Loucy (cell line): ENCODE results near the gene RPS6KA5.

Experiments
- H2AFZ ChIP-seq: fragments of 200-600 bp; sonication (generic); 2 replicates; pipeline ENCODE4 v1.6.0; 2016; ENCODE audit warnings: antibody characterized with exemption, mild to moderate bottlenecking, low read length, moderate library complexity
- H3F3A ChIP-seq: fragments of 200-600 bp; 2 replicates; pipeline ENCODE4 v1.6.0; 2016; ENCODE audit warnings: antibody characterized with exemption, low read depth, mild to moderate bottlenecking
- H3K27me3 ChIP-seq: fragments of 200-600 bp; sonication (generic); 2 replicates; pipeline ENCODE4 v1.6.1; 2014; ENCODE audit warnings: low read length, mild to moderate bottlenecking; ENCODE audit not compliant: insufficient read depth, poor library complexity, severe bottlenecking
- H3K36me3 ChIP-seq: fragments of 200-600 bp; sonication (generic); 2 replicates; pipeline ENCODE4 v1.6.1; 2016; ENCODE audit warnings: low read length; ENCODE audit not compliant: insufficient read depth
- H3K4me1 ChIP-seq: fragments of 200-600 bp; sonication (generic); 2 replicates; pipeline ENCODE4 v1.5.1; 2014; ENCODE audit warnings: low read length, mild to moderate bottlenecking; ENCODE audit not compliant: insufficient read depth, poor library complexity, severe bottlenecking
- H3K4me2 ChIP-seq: fragments of 200-600 bp; sonication (generic); 2 replicates; pipeline ENCODE4 v1.6.0; 2014; ENCODE audit warnings: antibody characterized with exemption, low read length, low read depth, mild to moderate bottlenecking; ENCODE audit not compliant: poor library complexity, severe bottlenecking
- H3K4me3 ChIP-seq: fragments of 200-600 bp; sonication (generic); 2 replicates; pipeline ENCODE4 v1.5.1; 2014; ENCODE audit warnings: low read length, mild to moderate bottlenecking, mixed read lengths; ENCODE audit not compliant: poor library complexity, severe bottlenecking
- H3K79me2 ChIP-seq: fragments of 200-600 bp; sonication (generic); 2 replicates; pipeline ENCODE4 v1.6.1; 2014; ENCODE audit warnings: low read length; ENCODE audit not compliant: insufficient read depth
- H3K9ac ChIP-seq: fragments of 200-600 bp; sonication (generic); 2 replicates; pipeline ENCODE4 v1.6.0; 2014; ENCODE audit warnings: mild to moderate bottlenecking, low read depth, low read length, moderate library complexity; ENCODE audit not compliant: poor library complexity, severe bottlenecking
- H3K9me2 ChIP-seq: fragments of 200-600 bp; sonication (generic); replicated peaks from 2 replicates; pipeline ENCODE4 v1.6.1; 2016; ENCODE audit warnings: low read depth, low read length, mixed read lengths
- H3K9me3 ChIP-seq: fragments of 200-600 bp; sonication (generic); 2 replicates; pipeline ENCODE4 v1.6.1; 2014; ENCODE audit warnings: mild to moderate bottlenecking, antibody characterized with exemption, low read length, low read depth; ENCODE audit not compliant: insufficient read depth
- H4K20me1 ChIP-seq: fragments of 200-600 bp; sonication (generic); 2 replicates; pipeline ENCODE4 v1.6.0; 2014; ENCODE audit warnings: antibody characterized with exemption, low read length, mild to moderate bottlenecking; ENCODE audit not compliant: insufficient read depth, poor library complexity, severe bottlenecking
- EZH2phosphoT487 ChIP-seq: fragments of 200-600 bp; IDR thresholded peaks from 2 replicates; pipeline ENCODE4 v1.6.1; 2018; ENCODE audit warnings: antibody characterized with exemption, mild to moderate bottlenecking, moderate library complexity, borderline replicate concordance
- TF ChIP-seq, protein P1 (sequence below): fragments of 200-600 bp; sonication (generic); conservative IDR thresholded peaks from 2 replicates; pipeline ENCODE4 v1.5.1; 2014; ENCODE audit warnings: mild to moderate bottlenecking, antibody characterized with exemption, low read length

RPS6KA5 gene

DNA sequence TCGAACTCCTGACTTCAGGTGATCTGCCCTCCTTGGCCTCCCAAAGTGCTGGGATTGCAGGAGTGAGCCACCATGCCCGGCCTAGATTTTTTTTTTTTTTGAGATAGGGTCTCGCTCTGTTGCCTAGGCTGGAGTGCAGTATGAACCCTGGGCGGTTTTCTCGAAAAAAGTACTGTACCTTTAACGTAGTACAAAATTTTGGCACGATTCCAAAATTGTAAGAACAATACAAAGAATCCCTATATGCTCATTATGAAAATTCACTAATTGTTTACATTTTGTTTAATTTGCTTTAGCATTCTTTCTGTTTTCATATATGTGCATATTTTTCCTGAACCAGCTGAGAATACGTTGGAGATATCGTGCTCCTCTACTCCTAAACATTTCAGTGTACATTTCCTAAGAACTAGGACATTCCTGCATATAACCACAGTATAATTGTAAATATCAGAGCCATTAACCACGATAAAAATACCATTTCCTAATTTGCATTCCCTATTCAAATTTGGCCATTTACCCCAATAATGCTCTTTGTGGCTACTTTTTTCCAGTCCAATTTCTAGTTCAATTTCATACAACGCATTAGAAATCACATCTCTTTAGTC is 97.8 kb downstream of the RPS6KA5 start:
- Histone ChIP-seq H4K20me1 (no peaks in the 10 kb centered on the region), H3F3A (no peaks in the 10 kb centered on the region), H3K79me2 (0 out of 2 replicates have a peak, but pooled peaks cover 2% of the 10 kb centered on the region), H3K36me3 (peaks cover 33% of the 10 kb centered on the region; the same call in 1 of the 2 replicates), H3K4me2 (no peak overlapping the region), H3K9ac (no peak overlapping the region), H3K27me3 (no peaks in the 10 kb centered on the region), H2AFZ (no peak overlapping the region), H3K9me3 (0 out of 2 replicates have a peak, but pooled peaks cover 1% of the 10 kb centered on the region), H3K4me3 (no peak overlapping the region), H3K9me2 (no peaks in the 10 kb centered on the region), H3K4me1 (no peaks in the 10 kb centered on the region)
- TF ChIP-seq EZH2phosphoT487 = no peak
- TF ChIP-seq, protein P1, sequence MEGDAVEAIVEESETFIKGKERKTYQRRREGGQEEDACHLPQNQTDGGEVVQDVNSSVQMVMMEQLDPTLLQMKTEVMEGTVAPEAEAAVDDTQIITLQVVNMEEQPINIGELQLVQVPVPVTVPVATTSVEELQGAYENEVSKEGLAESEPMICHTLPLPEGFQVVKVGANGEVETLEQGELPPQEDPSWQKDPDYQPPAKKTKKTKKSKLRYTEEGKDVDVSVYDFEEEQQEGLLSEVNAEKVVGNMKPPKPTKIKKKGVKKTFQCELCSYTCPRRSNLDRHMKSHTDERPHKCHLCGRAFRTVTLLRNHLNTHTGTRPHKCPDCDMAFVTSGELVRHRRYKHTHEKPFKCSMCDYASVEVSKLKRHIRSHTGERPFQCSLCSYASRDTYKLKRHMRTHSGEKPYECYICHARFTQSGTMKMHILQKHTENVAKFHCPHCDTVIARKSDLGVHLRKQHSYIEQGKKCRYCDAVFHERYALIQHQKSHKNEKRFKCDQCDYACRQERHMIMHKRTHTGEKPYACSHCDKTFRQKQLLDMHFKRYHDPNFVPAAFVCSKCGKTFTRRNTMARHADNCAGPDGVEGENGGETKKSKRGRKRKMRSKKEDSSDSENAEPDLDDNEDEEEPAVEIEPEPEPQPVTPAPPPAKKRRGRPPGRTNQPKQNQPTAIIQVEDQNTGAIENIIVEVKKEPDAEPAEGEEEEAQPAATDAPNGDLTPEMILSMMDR = no peak

DNA sequence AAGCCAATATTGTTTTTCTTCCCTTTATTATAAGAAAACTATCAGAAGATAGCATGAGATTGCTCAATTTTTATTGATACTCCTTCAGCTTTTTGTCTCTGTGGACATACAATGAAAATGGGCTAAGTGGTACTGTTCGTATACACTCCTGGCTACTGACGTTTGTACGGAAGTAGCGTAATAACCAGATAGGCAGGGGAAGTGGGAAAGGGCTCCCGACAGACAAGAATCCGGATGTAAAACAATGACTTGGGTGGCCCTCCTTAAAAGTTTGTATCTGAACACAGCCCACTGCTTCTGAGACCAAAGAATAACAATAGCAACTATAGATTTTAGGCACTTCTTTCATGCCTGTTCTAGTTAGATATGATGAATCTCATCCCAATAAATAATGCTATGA is 99.6 kb downstream of the RPS6KA5 start:
- Histone ChIP-seq H3K9me2 (no peaks in the 10 kb centered on the region), H3F3A (no peaks in the 10 kb centered on the region), H3K4me2 (no peak overlapping the region), H3K9ac (no peak overlapping the region), H4K20me1 (no peaks in the 10 kb centered on the region), H3K4me1 (no peaks in the 10 kb centered on the region), H3K79me2 (no peaks in the 10 kb centered on the region), H3K27me3 (peaks cover 2% of the 10 kb centered on the region), H3K36me3 (peaks cover 40% of the 10 kb centered on the region), H3K4me3 (no peak overlapping the region), H3K9me3 (peaks cover 19% of the 10 kb centered on the region), H2AFZ (no peak overlapping the region)
- TF ChIP-seq EZH2phosphoT487 = no peak
- TF ChIP-seq, protein P1 = no peak

DNA sequence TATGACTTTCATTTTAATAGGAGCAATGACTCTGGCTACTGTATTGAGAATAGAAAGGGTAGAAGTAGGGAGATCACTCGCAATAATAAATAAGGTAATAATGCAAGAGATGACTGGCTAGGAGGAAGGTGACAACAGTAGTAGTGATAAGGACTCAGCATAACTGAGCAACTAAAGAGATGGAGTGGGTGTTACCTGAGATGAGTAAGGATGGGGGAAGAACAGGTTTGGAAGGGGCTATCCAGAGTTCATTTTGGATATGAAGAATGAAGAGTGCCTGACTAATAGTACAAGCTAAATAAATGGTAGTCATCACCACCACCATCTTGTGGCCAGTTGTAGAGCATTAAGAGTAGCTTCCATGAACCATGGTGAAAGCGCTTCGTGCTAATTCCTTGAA is 101.1 kb downstream of the RPS6KA5 start:
- Histone ChIP-seq H3K4me2 (no peak overlapping the region), H4K20me1 (no peaks in the 10 kb centered on the region), H3K4me3 (no peak overlapping the region), H3K36me3 (peaks cover 49% of the 10 kb centered on the region), H3K9me2 (no peaks in the 10 kb centered on the region), H3K27me3 (peaks cover 5% of the 10 kb centered on the region), H3K79me2 (no peaks in the 10 kb centered on the region), H3K9me3 (peaks cover 32% of the 10 kb centered on the region), H3K9ac (no peak overlapping the region), H2AFZ (no peak overlapping the region), H3F3A (no peaks in the 10 kb centered on the region), H3K4me1 (no peaks in the 10 kb centered on the region)
- TF ChIP-seq, protein P1 = no peak
- no peak for TF ChIP-seq EZH2phosphoT487
